Smooth muscle cell of the umbilical artery (primary cell): ENCODE results near the gene HYAL4. TPM values are rescaled to one million over a fixed set of nuclear protein-coding genes. Genes with fewer than 3 reads are reported as not detected.

Source experiments
- total RNA-seq: library from RNA; depleted of rRNA; stranded (reverse); fragments of >200 nt; gene quantifications from 2 replicates; pipeline ENCODE4 v1.2.3, GENCODE V29; 2014

The HYAL4 gene
- total RNA-seq, result not detected in 2 replicates

GRCh38 chr7:123844712-123845219 is at the start of gene HYAL4:
Gene HYAL4 (plus strand): TSS chr7:123845169. CDS start chr7:123868274, 23,105 bp downstream.

GRCh38 chr7:123924941-123925340 is 80.0 kb downstream of the HYAL4 start, which contains the start of gene SPAM1:
Gene SPAM1 (plus strand): TSS chr7:123925241. CDS start chr7:123953571, 28,330 bp downstream.

Other genes starting within 250 kb of the HYAL4 start
- gene ASB15, start 243.3 kb upstream of the HYAL4 start, total RNA-seq, result not detected in 2 replicates
- gene LMOD2, start 189.3 kb upstream of the HYAL4 start, total RNA-seq, result not detected in 2 replicates
- 11.3 and 16.3 TPM in 2 replicates for gene WASL, start 96.2 kb upstream of the HYAL4 start, total RNA-seq
- not detected in 2 replicates for gene SPAM1, start 80.1 kb downstream of the HYAL4 start, total RNA-seq
- gene TMEM229A, start 187.9 kb downstream of the HYAL4 start, total RNA-seq, result not detected in 2 replicates